H9 (cell line): ENCODE measurements around the gene MUSTN1. TPM values are rescaled to one million over a fixed set of nuclear protein-coding genes. Genes with fewer than 3 reads are reported as not detected.

Experiments used
- DNase-seq: peaks from one replicate; pipeline ENCODE4 v3.0.0-alpha.2; 2017
- H2AFZ ChIP-seq: one replicate; pipeline ENCODE4 v1.6.1; 2013; ENCODE audit warnings: mild to moderate bottlenecking, low read length, control low read depth, moderate library complexity
- H2AK5ac ChIP-seq: 2 replicates; pipeline ENCODE4 v1.6.1; 2013; ENCODE audit warnings: low read length, control low read depth, mixed read lengths; ENCODE audit not compliant: insufficient read length
- H2BK120ac ChIP-seq: one replicate; pipeline ENCODE4 v1.6.1; 2013; ENCODE audit warnings: low read depth, mild to moderate bottlenecking, low read length, control low read depth, inconsistent platforms; ENCODE audit not compliant: poor library complexity, severe bottlenecking
- H2BK12ac ChIP-seq: 2 replicates; pipeline ENCODE4 v1.6.1; 2013; ENCODE audit warnings: low read length, control low read depth, mixed read lengths, low read depth; ENCODE audit not compliant: insufficient read length
- H2BK15ac ChIP-seq: 2 replicates; pipeline ENCODE4 v1.6.1; 2013; ENCODE audit warnings: low read depth, low read length, control low read depth
- H2BK20ac ChIP-seq: one replicate; pipeline ENCODE4 v1.6.1; 2013; ENCODE audit warnings: low read depth, mild to moderate bottlenecking, low read length, control low read depth, inconsistent platforms; ENCODE audit not compliant: poor library complexity, severe bottlenecking
- H2BK5ac ChIP-seq: 2 replicates; pipeline ENCODE4 v1.6.1; 2013; ENCODE audit warnings: low read length, control low read depth, mixed read lengths; ENCODE audit not compliant: insufficient read length
- H3K14ac ChIP-seq: 2 replicates; pipeline ENCODE4 v1.6.1; 2013; ENCODE audit warnings: low read length, control low read depth; ENCODE audit not compliant: insufficient read depth
- H3K18ac ChIP-seq: 2 replicates; pipeline ENCODE4 v1.6.1; 2013; ENCODE audit warnings: low read depth, mild to moderate bottlenecking, mixed read lengths, low read length, control low read depth; ENCODE audit not compliant: insufficient read length
- H3K23ac ChIP-seq: 2 replicates; pipeline ENCODE4 v1.6.1; 2013; ENCODE audit warnings: low read length, control low read depth, mixed read lengths, low read depth; ENCODE audit not compliant: insufficient read length
- H3K23me2 ChIP-seq: 2 replicates; pipeline ENCODE4 v1.6.1; 2013; ENCODE audit warnings: low read depth, mild to moderate bottlenecking, mixed read lengths, low read length, control low read depth; ENCODE audit not compliant: insufficient read length, poor library complexity, severe bottlenecking
- H3K27ac ChIP-seq: 2 replicates; pipeline ENCODE4 v1.5.1; 2013; ENCODE audit warnings: low read length, control low read depth, mixed read lengths, low read depth; ENCODE audit not compliant: insufficient read length
- H3K27me3 ChIP-seq: 2 replicates; pipeline ENCODE4 v1.6.1; 2013; ENCODE audit warnings: low read length, control low read depth, inconsistent platforms; ENCODE audit not compliant: insufficient read depth
- H3K4ac ChIP-seq: 2 replicates; pipeline ENCODE4 v1.6.1; 2013; ENCODE audit warnings: low read depth, mild to moderate bottlenecking, control low read depth, inconsistent platforms, low read length, moderate library complexity
- H3K4me1 ChIP-seq: 2 replicates; pipeline ENCODE4 v1.6.1; 2013; ENCODE audit warnings: low read length, control low read depth, inconsistent platforms; ENCODE audit not compliant: insufficient read depth
- H3K4me2 ChIP-seq: 2 replicates; pipeline ENCODE4 v1.6.1; 2013; ENCODE audit warnings: low read length, control low read depth, mixed read lengths; ENCODE audit not compliant: insufficient read length, insufficient read depth
- H3K56ac ChIP-seq: 2 replicates; pipeline ENCODE4 v1.6.1; 2013; ENCODE audit warnings: low read depth, mild to moderate bottlenecking, mixed read lengths, low read length, control low read depth; ENCODE audit not compliant: insufficient read length
- H3K79me1 ChIP-seq: 2 replicates; pipeline ENCODE4 v1.6.1; 2013; ENCODE audit warnings: low read depth, mild to moderate bottlenecking, moderate library complexity, low read length, control low read depth, inconsistent platforms; ENCODE audit not compliant: insufficient read depth, poor library complexity, severe bottlenecking
- H3K79me2 ChIP-seq: 2 replicates; pipeline ENCODE4 v1.6.1; 2013; ENCODE audit warnings: low read length, control low read depth, inconsistent platforms; ENCODE audit not compliant: insufficient read depth
- H3K9ac ChIP-seq: 2 replicates; pipeline ENCODE4 v1.6.1; 2013; ENCODE audit warnings: low read length, control low read depth, mixed read lengths; ENCODE audit not compliant: insufficient read length; ENCODE audit errors: extremely low read depth
- H3K9me3 ChIP-seq: one replicate; pipeline ENCODE4 v1.6.1; 2013; ENCODE audit warnings: low read depth, low read length, inconsistent platforms; ENCODE audit not compliant: control insufficient read depth
- H3T11ph ChIP-seq: one replicate; pipeline ENCODE4 v1.6.1; 2013; ENCODE audit warnings: mild to moderate bottlenecking, low read length, control low read depth, inconsistent platforms
- H4K20me1 ChIP-seq: one replicate; pipeline ENCODE4 v1.6.1; 2013; ENCODE audit not compliant: control insufficient read depth, insufficient read length, insufficient read depth
- H4K5ac ChIP-seq: 2 replicates; pipeline ENCODE4 v1.6.1; 2013; ENCODE audit warnings: low read depth, mild to moderate bottlenecking, mixed read lengths, low read length, control low read depth; ENCODE audit not compliant: insufficient read length
- H4K8ac ChIP-seq: replicated peaks from 2 replicates; pipeline ENCODE4 v1.6.1; 2013; ENCODE audit warnings: low read length, control low read depth, mixed read lengths, low read depth; ENCODE audit not compliant: insufficient read length
- H4K91ac ChIP-seq: 2 replicates; pipeline ENCODE4 v1.6.1; 2013; ENCODE audit warnings: low read depth, mild to moderate bottlenecking, moderate library complexity, mixed read lengths, low read length, control low read depth; ENCODE audit not compliant: insufficient read length
- H3K27ac Mint-ChIP-seq, 3 experiments: 2 replicates in 2 of 3; 3 replicates in 1 of 3; pipeline ENCODE4 v1.8.0; 2020 to 2021; ENCODE audit warnings: mixed read lengths in 3 of 3, mild to moderate bottlenecking in 1 of 3, moderate library complexity in 1 of 3
- H3K27me3 Mint-ChIP-seq: 2 replicates; pipeline ENCODE4 v1.8.0; 2021; ENCODE audit warnings: low read depth, mild to moderate bottlenecking, moderate library complexity, mixed read lengths
- H3K36me3 Mint-ChIP-seq, 3 experiments: 2 replicates in 2 of 3; 3 replicates in 1 of 3; pipeline ENCODE4 v1.8.0; 2020 to 2021; ENCODE audit warnings: low read depth in 3 of 3, mixed read lengths in 3 of 3; ENCODE audit not compliant: insufficient read depth in 1 of 3
- H3K4me1 Mint-ChIP-seq, 2 experiments: 2 replicates each; pipeline ENCODE4 v1.8.0; 2020; ENCODE audit warnings: mixed read lengths in 2 of 2
- H3K4me3 Mint-ChIP-seq, 2 experiments: 2 replicates in 1 of 2; 3 replicates in 1 of 2; pipeline ENCODE4 v1.8.0; 2020 to 2021; ENCODE audit warnings: mild to moderate bottlenecking in 2 of 2, mixed read lengths in 2 of 2, moderate library complexity in 1 of 2
- H3K9me3 Mint-ChIP-seq, 2 experiments: 2 replicates in 1 of 2; 3 replicates in 1 of 2; pipeline ENCODE4 v1.8.0; 2020; ENCODE audit warnings: mild to moderate bottlenecking in 2 of 2, mixed read lengths in 2 of 2, moderate library complexity in 1 of 2
- WGBS: extraction: QIAGEN DNeasy Blood & Tissue Kit; methylation state at CpG from one replicate; pipeline ENCODE4 v1.1.7; 2013; ENCODE audit warnings: missing lambda C conversion rate, low lambda C conversion rate, mixed read lengths; ENCODE audit not compliant: insufficient read length; ENCODE audit errors: extremely low coverage; 5-methylcytosine and 5-hydroxymethylcytosine counted together
- total RNA-seq: library from RNA; stranded (reverse); gene quantifications from 2 replicates; pipeline ENCODE4 v1.2.1, GENCODE V29; 2021
- TF ChIP-seq, protein P1 (sequence below): fragments of 200-600 bp; sonication (generic); conservative IDR thresholded peaks from 3 replicates; pipeline ENCODE4 v1.8.0; 2021; ENCODE audit warnings: antibody characterized with exemption, mild to moderate bottlenecking

Gene MUSTN1
- total RNA-seq, 1 experiment from 2014 or later: 0.72 TPM

DNA sequence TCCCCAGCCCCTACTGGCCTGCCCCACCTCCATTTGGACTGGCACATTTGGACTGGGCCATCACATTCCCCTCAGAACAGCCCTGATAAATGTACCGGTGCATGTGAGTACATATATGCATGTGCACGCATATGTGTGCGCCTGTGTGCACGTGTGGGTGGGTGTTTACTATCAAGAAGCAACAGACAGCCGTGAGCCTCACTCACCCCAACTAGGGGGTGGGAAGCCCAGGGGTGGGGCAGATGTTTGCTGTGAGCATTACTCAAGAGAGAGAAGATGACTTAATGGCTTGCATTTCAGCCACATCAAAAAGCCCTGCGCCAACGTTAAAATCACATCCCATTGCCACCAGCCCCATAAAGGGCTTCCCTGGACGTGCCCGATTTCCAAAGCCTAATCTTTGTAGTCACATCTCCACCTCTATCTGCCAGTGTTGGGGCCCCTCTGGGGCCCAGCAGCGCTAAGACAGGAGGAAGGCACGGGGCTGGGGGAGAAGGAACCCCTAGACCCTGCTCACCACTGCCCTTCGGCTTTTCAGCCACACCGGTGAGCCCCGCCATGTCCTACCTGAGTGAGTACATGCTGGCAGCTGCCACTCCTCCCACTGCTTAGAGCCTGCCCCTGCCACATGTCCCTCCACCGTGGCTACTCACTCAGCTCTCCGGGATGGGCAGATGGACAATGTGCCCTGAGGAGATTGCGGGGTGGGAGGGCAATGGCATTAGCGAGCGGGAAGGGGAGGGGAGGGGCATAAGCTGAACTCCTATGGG lies 29.4 kb downstream of the MUSTN1 start:
- H3K56ac ChIP-seq: no peak overlapping the region
- no peak overlapping the region for H3K4me2 ChIP-seq
- no peak overlapping the region for H4K8ac ChIP-seq
- Mint-ChIP-seq H3K27me3 (peaks cover 11% of the 10 kb centered on the region), H3K9me3 (no peaks in the 10 kb centered on the region), H3K4me3 (no peak overlapping the region), H3K27ac (no peak overlapping the region), H3K36me3 (no peaks in the 10 kb centered on the region), H3K4me1 (no peaks in the 10 kb centered on the region)
- H3K18ac ChIP-seq: no peak overlapping the region
- TF ChIP-seq, protein P1, sequence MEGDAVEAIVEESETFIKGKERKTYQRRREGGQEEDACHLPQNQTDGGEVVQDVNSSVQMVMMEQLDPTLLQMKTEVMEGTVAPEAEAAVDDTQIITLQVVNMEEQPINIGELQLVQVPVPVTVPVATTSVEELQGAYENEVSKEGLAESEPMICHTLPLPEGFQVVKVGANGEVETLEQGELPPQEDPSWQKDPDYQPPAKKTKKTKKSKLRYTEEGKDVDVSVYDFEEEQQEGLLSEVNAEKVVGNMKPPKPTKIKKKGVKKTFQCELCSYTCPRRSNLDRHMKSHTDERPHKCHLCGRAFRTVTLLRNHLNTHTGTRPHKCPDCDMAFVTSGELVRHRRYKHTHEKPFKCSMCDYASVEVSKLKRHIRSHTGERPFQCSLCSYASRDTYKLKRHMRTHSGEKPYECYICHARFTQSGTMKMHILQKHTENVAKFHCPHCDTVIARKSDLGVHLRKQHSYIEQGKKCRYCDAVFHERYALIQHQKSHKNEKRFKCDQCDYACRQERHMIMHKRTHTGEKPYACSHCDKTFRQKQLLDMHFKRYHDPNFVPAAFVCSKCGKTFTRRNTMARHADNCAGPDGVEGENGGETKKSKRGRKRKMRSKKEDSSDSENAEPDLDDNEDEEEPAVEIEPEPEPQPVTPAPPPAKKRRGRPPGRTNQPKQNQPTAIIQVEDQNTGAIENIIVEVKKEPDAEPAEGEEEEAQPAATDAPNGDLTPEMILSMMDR: no peak
- no peak overlapping the region for H3K9ac ChIP-seq
- H2AK5ac ChIP-seq: no peak overlapping the region
- no peaks in the 10 kb centered on the region for H3K9me3 ChIP-seq
- no CpG with 5 or more reads among the region's 19 CpGs for WGBS
- no peak overlapping the region for H3K14ac ChIP-seq
- H3K27ac ChIP-seq: no peak overlapping the region
- no peaks in the 10 kb centered on the region for H4K20me1 ChIP-seq
- H3T11ph ChIP-seq: no peak overlapping the region
- DNase-seq: no peak
- H2BK120ac ChIP-seq: no peak overlapping the region
- H2BK15ac ChIP-seq: no peak overlapping the region
- no peaks in the 10 kb centered on the region for H3K23me2 ChIP-seq
- H4K91ac ChIP-seq: no peak overlapping the region
- no peaks in the 10 kb centered on the region for H3K79me1 ChIP-seq
- no peaks in the 10 kb centered on the region for H3K27me3 ChIP-seq
- no peaks in the 10 kb centered on the region for H3K79me2 ChIP-seq
- no peak overlapping the region for H3K4ac ChIP-seq
- no peak overlapping the region for H2BK20ac ChIP-seq
- H3K4me1 ChIP-seq: no peaks in the 10 kb centered on the region
- H2BK5ac ChIP-seq: no peak overlapping the region
- no peak overlapping the region for H4K5ac ChIP-seq
- H3K23ac ChIP-seq: no peak overlapping the region
- no peak overlapping the region for H2BK12ac ChIP-seq
- H2AFZ ChIP-seq: no peak overlapping the region
